ENCODE data around the gene PDE1A. TPM values are rescaled to one million over a fixed set of nuclear protein-coding genes. Genes with fewer than 3 reads are reported as not detected.

The PDE1A gene
- total and polyA plus RNA-seq, 2 of the 4 experiments (the other 2 are of a cell fraction), result 0.24 to 0.90 TPM

- H3K4me3 ChIP-seq (ENCODE audit: insufficient read depth, low read depth, low read length), result no peak overlapping the region
- H3K23ac ChIP-seq (ENCODE audit: low read depth, low read length), result no peak overlapping the region
- in situ Hi-C loops (cut with MboI; ENCODE audit: low sequenced_read_pairs), result no loop called here
- no peak overlapping the region for H4K8ac ChIP-seq (ENCODE audit: low read depth in 2 of 2, low read length in 2 of 2)
- H2BK120ac ChIP-seq (ENCODE audit: low read depth, low read length), result no peak overlapping the region
- H3K4me2 ChIP-seq (ENCODE audit: low read depth, low read length), result no peak overlapping the region
- H3K36me3 ChIP-seq (ENCODE audit: control insufficient read depth, insufficient read depth, low read length), result no peaks in the 10 kb centered on the region
- no peak overlapping the region for H4K5ac ChIP-seq (ENCODE audit: low read depth, low read length)
- POLR2A ChIA-PET (ENCODE audit: unreplicated experiment), result no interaction called here
- ATAC-seq (ENCODE audit: low read depth) (no peak), DNase-seq (no peak)
- intact Hi-C loops (cut with micrococcal nuclease), result no loop called here
- no CpG with 5 or more reads among the region's 1 CpG for WGBS, 2 experiments (ENCODE audit: extremely low coverage in 2 of 2, insufficient read length in 1 of 2)
- H3K9me1 ChIP-seq (ENCODE audit: insufficient read depth, low read length), result no peaks in the 10 kb centered on the region
- no peak overlapping the region for H2BK15ac ChIP-seq (ENCODE audit: low read depth, low read length)
- H3K4ac ChIP-seq (ENCODE audit: low read depth, low read length), result no peak overlapping the region
- no peak overlapping the region for H3K56ac ChIP-seq (ENCODE audit: extremely low read depth, insufficient read depth, low read length)
- H2BK5ac ChIP-seq (ENCODE audit: low read depth, low read length, poor library complexity, severe bottlenecking), result no peak overlapping the region
- no peaks in the 10 kb centered on the region for H3K9me3 ChIP-seq (ENCODE audit: control insufficient read depth, insufficient read depth, low read length)
- no peak overlapping the region for H3K9ac ChIP-seq (ENCODE audit: low read depth, low read length)
- H3K14ac ChIP-seq (replicated peaks; ENCODE audit: low read depth, low read length), result no peak overlapping the region
- no TSS peak for BruUV-seq (replicated peaks)
- no peak overlapping the region for H3K27ac ChIP-seq (ENCODE audit: insufficient read depth, low read length)
- H3K18ac ChIP-seq (ENCODE audit: low read depth, low read length), result no peak overlapping the region; the same call in 1 of the 2 replicates
- no peaks in the 10 kb centered on the region for H4K20me1 ChIP-seq (ENCODE audit: insufficient read depth, low read length)
- no peak overlapping the region for H4K91ac ChIP-seq (ENCODE audit: insufficient read depth, low read depth, low read length)
- no peaks in the 10 kb centered on the region for H3K79me1 ChIP-seq (ENCODE audit: low read depth in 1 of 2, low read length in 2 of 2)
- H3K4me1 ChIP-seq (ENCODE audit: control insufficient read depth, insufficient read depth, low read length), result no peaks in the 10 kb centered on the region
- no peak overlapping the region for H2AK5ac ChIP-seq (ENCODE audit: low read depth, low read length)
- H2AFZ ChIP-seq (replicated peaks; ENCODE audit: low read length, poor library complexity), result no peak overlapping the region
- dilution Hi-C loops (cut with HindIII; ENCODE audit: low sequenced_read_pairs, unreplicated experiment), result no loop called here
- no peak overlapping the region for H2AK9ac ChIP-seq (replicated peaks; ENCODE audit: low read depth, low read length, poor library complexity)
- no peaks in the 10 kb centered on the region for H3K27me3 ChIP-seq (ENCODE audit: control insufficient read depth, insufficient read depth, low read length)
- TF ChIP-seq SMC3 (IDR thresholded peaks at IDR 0.05; ENCODE audit: low read depth, low read length) (no peak), CHD1 (IDR thresholded peaks at IDR 0.05; ENCODE audit: low read depth, low read length) (no peak), NFE2L2 (IDR thresholded peaks at IDR 0.05; ENCODE audit: low read depth, low read length) (no peak), RFX5 (IDR thresholded peaks at IDR 0.05; ENCODE audit: low read depth, low read length) (no peak), USF2 (IDR thresholded peaks at IDR 0.05; ENCODE audit: low read depth, low read length) (no peak), CEBPB (IDR thresholded peaks at IDR 0.05; ENCODE audit: low read depth, low read length) (no peak), MAFK (IDR thresholded peaks at IDR 0.05; ENCODE audit: low read depth, low read length) (no peak), POLR2A (IDR thresholded peaks at IDR 0.05; ENCODE audit: low read depth, low read length) (no peak), ELK1 (IDR thresholded peaks at IDR 0.05; ENCODE audit: borderline replicate concordance, low read depth, low read length) (no peak), CTCF (conservative IDR thresholded peaks at IDR 0.05; ENCODE audit: low read depth, low read length) (no peak)
- CTCF ChIA-PET, result no interaction called here
- H2BK20ac ChIP-seq (ENCODE audit: low read depth, low read length), result no peak overlapping the region
Measured at GRCh38 chr2:182415771-182416170, 11.1 kb downstream of the PDE1A start.
